Measurements from ENCODE around the gene CHID1. TPM values are rescaled to one million over a fixed set of nuclear protein-coding genes. Genes with fewer than 3 reads are reported as not detected.

Gene CHID1
- 82.9 TPM for polyA plus RNA-seq
- long read RNA-seq, donor 1, transcript CHID1-201 (13 exons, 3,374 nt) = major isoform, 6 of 23 reads
- long read RNA-seq, donor 1, partial matches to known transcripts = 15 of 23 reads
- long read RNA-seq, donor 1, other reads (novel, unspliced or antisense) = 0 of 23 reads
- long read RNA-seq, donor 2, transcript CHID1-203 (14 exons, 1,477 nt) = minor isoform, 5 of 57 reads
- long read RNA-seq, donor 2, transcript CHID1-201 (13 exons, 3,374 nt) = major isoform, 13 of 57 reads
- long read RNA-seq, donor 2, transcript CHID1-206 (3 exons, 553 nt) = minor isoform, 8 of 57 reads
- long read RNA-seq, donor 2, partial matches to known transcripts = 27 of 57 reads
- long read RNA-seq, donor 2, other reads (novel, unspliced or antisense) = 0 of 57 reads
- long read RNA-seq, donor 3 = 0 reads
- long read RNA-seq, donor 4, partial matches to known transcripts = 0 of 5 reads
- long read RNA-seq, donor 4, other reads (novel, unspliced or antisense) = 0 of 5 reads
- long read RNA-seq, donor 5, transcript CHID1-201 (13 exons, 3,374 nt) = major isoform, 12 of 17 reads
- long read RNA-seq, donor 5, partial matches to known transcripts = 0 of 17 reads
- long read RNA-seq, donor 5, other reads (novel, unspliced or antisense) = 0 of 17 reads
- long read RNA-seq, donor 6, transcript CHID1-201 (13 exons, 3,374 nt) = major isoform, 16 of 44 reads
- long read RNA-seq, donor 6, transcript CHID1-206 (3 exons, 553 nt) = minor isoform, 6 of 44 reads
- long read RNA-seq, donor 6, partial matches to known transcripts = 18 of 44 reads
- long read RNA-seq, donor 6, other reads (novel, unspliced or antisense) = 0 of 44 reads
- long read RNA-seq, donor 7, partial matches to known transcripts = 9 of 17 reads
- long read RNA-seq, donor 7, other reads (novel, unspliced or antisense) = 0 of 17 reads
- long read RNA-seq, donor 8, transcript CHID1-201 (13 exons, 3,374 nt) = major isoform, 18 of 73 reads
- long read RNA-seq, donor 8, transcript CHID1-203 (14 exons, 1,477 nt) = minor isoform, 6 of 73 reads
- long read RNA-seq, donor 8, partial matches to known transcripts = 44 of 73 reads
- long read RNA-seq, donor 8, other reads (novel, unspliced or antisense) = 0 of 73 reads
- long read RNA-seq, donor 9, transcript CHID1-203 (14 exons, 1,477 nt) = minor isoform, 5 of 29 reads
- long read RNA-seq, donor 9, transcript CHID1-201 (13 exons, 3,374 nt) = major isoform, 15 of 29 reads
- long read RNA-seq, donor 9, partial matches to known transcripts = 5 of 29 reads
- long read RNA-seq, donor 9, other reads (novel, unspliced or antisense) = 0 of 29 reads
- long read RNA-seq, donor 10, transcript CHID1-201 (13 exons, 3,374 nt) = major isoform, 18 of 35 reads
- long read RNA-seq, donor 10, partial matches to known transcripts = 9 of 35 reads
- long read RNA-seq, donor 10, other reads (novel, unspliced or antisense) = 0 of 35 reads
- long read RNA-seq, donor 11, transcript CHID1-201 (13 exons, 3,374 nt) = major isoform, 12 of 34 reads
- long read RNA-seq, donor 11, partial matches to known transcripts = 17 of 34 reads
- long read RNA-seq, donor 11, other reads (novel, unspliced or antisense) = 0 of 34 reads

DNA sequence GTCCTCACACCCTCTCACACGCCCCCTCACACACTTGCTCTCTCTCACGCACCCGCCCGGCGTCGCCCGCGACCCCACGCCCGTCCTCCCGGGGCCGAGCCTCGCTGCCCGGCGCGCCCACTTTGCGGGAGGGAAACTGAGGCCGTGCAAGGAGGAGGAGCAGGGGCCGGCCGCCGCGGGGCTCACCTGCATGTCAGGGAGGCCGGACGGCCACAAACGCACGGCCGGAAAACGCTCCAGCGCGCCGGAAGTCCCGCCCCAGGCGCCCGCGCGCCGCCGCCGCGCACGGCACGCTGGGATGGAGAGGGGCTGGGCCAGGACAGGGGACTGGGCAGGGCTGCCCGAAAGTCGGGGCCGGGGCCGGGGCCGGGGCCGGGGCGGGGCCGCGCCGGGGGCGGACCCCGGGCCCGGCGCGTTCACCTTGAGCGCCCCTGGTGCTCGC is at the start of gene CHID1:
Gene CHID1 (minus strand): TSS at position 222 of the 442 bp plus-strand sequence. CDS start 5,994 bp downstream, outside the sequence.
- peak; percentile 83 to 90 for DNase-seq
- peaks cover 10% of the 10 kb centered on the region for H3K4me1 ChIP-seq (ENCODE audit: control insufficient read depth, insufficient read depth, low read length)
- no peaks in the 10 kb centered on the region for H3K9me3 ChIP-seq (ENCODE audit: control insufficient read depth, low read depth, low read length)
- peak within 1 kb of the TSS; percentile 52 for H3K27ac ChIP-seq (ENCODE audit: low read length)
- no CpG with 5 or more reads among the region's 59 CpGs for WGBS (ENCODE audit: insufficient coverage, low lambda C conversion rate)
- H3K4me3 ChIP-seq (ENCODE audit: low read length) = peak within 1 kb of the TSS; percentile 72
- no peaks in the 10 kb centered on the region for H3K27me3 ChIP-seq (ENCODE audit: control insufficient read depth, insufficient read depth, low read length)
- H3K36me3 ChIP-seq (ENCODE audit: control insufficient read depth, insufficient read depth, low read length) = peaks cover 6% of the 10 kb centered on the region

DNA sequence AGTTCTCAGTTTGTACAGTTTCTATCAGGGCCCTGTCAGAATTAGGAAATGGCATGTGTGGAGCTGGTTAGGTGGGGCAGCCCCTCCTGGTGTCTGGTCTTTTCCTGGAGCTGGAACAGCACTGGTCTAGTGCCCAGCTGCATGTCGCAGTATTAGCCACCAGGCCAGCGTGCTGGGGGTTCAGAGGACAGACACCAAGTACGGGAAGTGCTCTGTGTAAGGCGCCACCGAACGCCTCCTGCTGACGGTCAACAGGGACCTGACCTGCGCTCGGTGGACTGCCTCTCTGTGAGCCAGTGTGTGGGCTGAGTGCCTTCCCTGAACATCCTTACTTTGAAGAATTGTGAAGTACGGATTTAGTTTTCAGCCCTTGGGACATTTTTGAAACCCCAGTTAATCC is 49.0 kb upstream of the CHID1 start:
- Histone ChIP-seq H3K4me3 (ENCODE audit: low read length) (no peak overlapping the region), H3K36me3 (ENCODE audit: control insufficient read depth, insufficient read depth, low read length) (peaks cover 39% of the 10 kb centered on the region), H3K4me1 (ENCODE audit: control insufficient read depth, insufficient read depth, low read length) (peaks cover 34% of the 10 kb centered on the region), H3K27me3 (ENCODE audit: control insufficient read depth, insufficient read depth, low read length) (no peaks in the 10 kb centered on the region), H3K27ac (ENCODE audit: low read length) (no peak overlapping the region), H3K9me3 (ENCODE audit: control insufficient read depth, low read depth, low read length) (peaks cover 3% of the 10 kb centered on the region)
- WGBS (ENCODE audit: insufficient coverage, low lambda C conversion rate) = no CpG with 5 or more reads among the region's 10 CpGs
- no peak for DNase-seq

DNA sequence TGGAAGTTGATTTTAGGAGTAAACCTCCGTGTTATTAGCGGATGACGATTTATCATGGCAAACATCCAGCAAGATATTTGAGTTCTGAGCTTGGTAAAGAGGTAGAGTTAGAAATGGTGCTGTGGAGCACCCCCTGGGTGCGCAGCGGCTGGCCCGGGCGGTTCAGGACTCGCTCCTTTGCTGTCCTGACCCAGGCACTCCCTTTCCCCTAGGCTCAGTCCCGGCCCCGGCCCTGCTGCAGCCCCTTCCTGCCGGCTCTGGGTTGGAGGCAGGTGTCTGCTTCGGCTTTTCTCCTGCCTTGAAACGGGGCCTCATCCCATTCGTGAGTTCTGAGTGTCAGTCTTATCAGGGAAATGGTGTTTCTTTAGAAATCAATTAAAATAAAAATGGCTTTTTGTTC is 48.4 kb upstream of the CHID1 start:
- peaks cover 3% of the 10 kb centered on the region for H3K9me3 ChIP-seq (ENCODE audit: control insufficient read depth, low read depth, low read length)
- peaks cover 37% of the 10 kb centered on the region for H3K36me3 ChIP-seq (ENCODE audit: control insufficient read depth, insufficient read depth, low read length)
- no peak overlapping the region for H3K4me3 ChIP-seq (ENCODE audit: low read length)
- H3K4me1 ChIP-seq (ENCODE audit: control insufficient read depth, insufficient read depth, low read length) = peaks cover 39% of the 10 kb centered on the region
- H3K27me3 ChIP-seq (ENCODE audit: control insufficient read depth, insufficient read depth, low read length) = no peaks in the 10 kb centered on the region
- DNase-seq = no peak
- WGBS (ENCODE audit: insufficient coverage, low lambda C conversion rate) = no CpG with 5 or more reads among the region's 14 CpGs
- H3K27ac ChIP-seq (ENCODE audit: low read length) = peak overlapping the region; percentile 75

DNA sequence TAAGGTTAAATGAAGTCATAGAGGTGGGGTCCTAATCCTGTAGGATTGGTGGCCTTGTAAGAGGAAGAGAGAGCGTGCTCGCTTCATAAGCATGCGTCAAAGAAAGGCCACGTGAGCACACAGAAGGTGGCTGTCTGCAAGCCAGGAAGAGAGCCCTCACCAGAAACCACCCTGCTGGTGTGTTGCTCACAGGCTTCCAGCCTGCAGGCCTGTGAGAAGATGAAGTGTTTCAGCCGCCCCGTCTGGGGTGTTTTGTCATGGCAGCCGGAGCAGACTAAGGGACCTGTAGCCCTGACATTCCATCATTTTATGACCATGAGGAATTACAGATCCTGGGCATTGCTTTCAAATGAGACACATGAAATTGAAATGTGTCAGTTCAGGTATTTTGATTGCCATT is 47.5 kb upstream of the CHID1 start:
- peaks cover 29% of the 10 kb centered on the region for H3K36me3 ChIP-seq (ENCODE audit: control insufficient read depth, insufficient read depth, low read length)
- no CpG with 5 or more reads among the region's 7 CpGs for WGBS (ENCODE audit: insufficient coverage, low lambda C conversion rate)
- H3K9me3 ChIP-seq (ENCODE audit: control insufficient read depth, low read depth, low read length) = peaks cover 3% of the 10 kb centered on the region
- H3K27me3 ChIP-seq (ENCODE audit: control insufficient read depth, insufficient read depth, low read length) = no peaks in the 10 kb centered on the region
- H3K4me1 ChIP-seq (ENCODE audit: control insufficient read depth, insufficient read depth, low read length) = peaks cover 46% of the 10 kb centered on the region
- peak overlapping the region; percentile 75 for H3K27ac ChIP-seq (ENCODE audit: low read length)
- H3K4me3 ChIP-seq (ENCODE audit: low read length) = no peak overlapping the region
- DNase-seq = no peak

DNA sequence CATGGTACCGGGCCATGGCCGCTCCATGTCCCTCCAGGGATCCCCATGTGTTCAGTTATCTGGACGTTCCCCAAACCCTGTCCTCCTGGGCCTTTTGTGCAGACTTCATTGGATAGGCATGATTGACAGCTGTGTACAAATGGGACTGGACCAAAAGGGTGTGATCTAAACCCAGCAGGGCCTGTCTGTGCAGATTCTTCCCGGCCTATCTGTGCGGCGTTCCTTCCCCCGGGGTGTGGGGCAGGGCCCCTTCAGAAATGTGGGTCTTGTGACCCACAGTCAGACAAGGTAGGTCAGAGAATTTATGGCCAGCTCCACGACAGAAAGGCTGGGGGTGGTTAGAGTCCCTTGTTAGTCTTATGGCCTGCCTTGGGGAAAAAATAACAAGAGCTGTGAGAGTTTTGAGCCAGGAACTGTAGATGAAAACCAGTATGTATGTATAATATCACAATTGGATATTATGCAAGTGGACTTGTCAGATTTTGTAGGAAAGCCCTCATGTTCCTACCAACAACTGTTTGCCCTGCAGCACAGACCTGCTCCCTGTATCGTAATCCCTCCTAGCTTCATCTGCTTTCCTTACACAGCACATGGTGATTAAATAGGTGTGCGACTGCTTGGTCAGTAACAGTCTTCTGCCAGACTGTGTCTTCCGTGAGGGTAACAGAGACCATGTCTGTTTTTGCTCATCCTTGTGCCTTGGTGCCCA is 46.8 kb upstream of the CHID1 start:
- no CpG with 5 or more reads among the region's 11 CpGs for WGBS (ENCODE audit: insufficient coverage, low lambda C conversion rate)
- DNase-seq = peak; percentile 71 to 86
- Histone ChIP-seq H3K4me1 (ENCODE audit: control insufficient read depth, insufficient read depth, low read length) (peaks cover 51% of the 10 kb centered on the region), H3K9me3 (ENCODE audit: control insufficient read depth, low read depth, low read length) (peaks cover 3% of the 10 kb centered on the region), H3K36me3 (ENCODE audit: control insufficient read depth, insufficient read depth, low read length) (peaks cover 25% of the 10 kb centered on the region), H3K27me3 (ENCODE audit: control insufficient read depth, insufficient read depth, low read length) (no peaks in the 10 kb centered on the region), H3K4me3 (ENCODE audit: low read length) (no peak overlapping the region), H3K27ac (ENCODE audit: low read length) (peak overlapping the region; percentile 75)

DNA sequence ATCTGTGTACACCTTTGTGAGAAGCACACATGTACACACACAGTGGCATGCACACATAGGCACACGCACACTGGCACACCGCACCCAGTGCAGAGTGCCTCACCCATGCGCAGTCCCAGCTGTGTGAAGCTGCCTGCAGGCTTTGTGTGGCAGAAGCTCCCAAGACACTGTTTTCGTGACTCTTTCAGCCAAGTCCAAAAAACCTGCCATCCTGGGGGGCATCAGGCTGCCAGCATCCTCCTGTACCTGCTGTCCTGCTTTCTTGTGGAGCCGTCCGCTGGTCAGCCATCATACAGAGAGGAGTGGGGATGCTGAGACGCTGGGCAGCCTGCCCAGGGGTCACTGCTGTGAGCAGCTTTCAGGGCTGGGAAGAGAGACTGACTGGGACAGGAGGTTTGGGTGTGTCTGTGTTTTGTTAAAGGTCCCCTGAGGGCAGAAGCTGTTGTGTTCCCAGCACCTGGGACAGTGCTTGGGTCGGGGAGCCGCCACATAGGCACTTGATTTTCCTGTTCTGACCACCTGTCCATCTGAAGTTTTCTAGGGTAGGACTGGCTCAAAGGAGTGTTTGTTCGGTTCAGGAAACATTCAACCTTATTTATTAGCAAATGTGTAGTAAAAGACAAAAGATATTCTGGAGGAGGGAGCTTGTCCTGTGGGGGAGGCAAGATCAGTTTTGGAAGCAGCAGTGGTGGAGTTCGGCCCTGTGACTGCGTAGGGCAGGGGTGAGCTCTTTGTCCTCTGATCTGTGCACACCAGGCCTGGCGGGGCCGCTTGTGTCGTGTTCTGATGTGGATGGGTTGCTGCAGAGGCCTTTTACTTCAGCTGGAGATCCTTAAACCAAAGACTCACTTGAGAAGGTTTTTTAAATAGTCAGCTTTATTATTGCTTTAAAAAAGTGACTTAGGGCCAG is 44.8 kb upstream of the CHID1 start:
- H3K4me1 ChIP-seq (ENCODE audit: control insufficient read depth, insufficient read depth, low read length) = peaks cover 61% of the 10 kb centered on the region
- peak overlapping the region; percentile 46 for H3K27ac ChIP-seq (ENCODE audit: low read length)
- WGBS (ENCODE audit: insufficient coverage, low lambda C conversion rate) = no CpG with 5 or more reads among the region's 15 CpGs
- peaks cover 3% of the 10 kb centered on the region for H3K9me3 ChIP-seq (ENCODE audit: control insufficient read depth, low read depth, low read length)
- peak in 1 of 2 donors; percentile 54 for DNase-seq
- peaks cover 13% of the 10 kb centered on the region for H3K36me3 ChIP-seq (ENCODE audit: control insufficient read depth, insufficient read depth, low read length)
- H3K4me3 ChIP-seq (ENCODE audit: low read length) = no peak overlapping the region
- no peaks in the 10 kb centered on the region for H3K27me3 ChIP-seq (ENCODE audit: control insufficient read depth, insufficient read depth, low read length)

DNA sequence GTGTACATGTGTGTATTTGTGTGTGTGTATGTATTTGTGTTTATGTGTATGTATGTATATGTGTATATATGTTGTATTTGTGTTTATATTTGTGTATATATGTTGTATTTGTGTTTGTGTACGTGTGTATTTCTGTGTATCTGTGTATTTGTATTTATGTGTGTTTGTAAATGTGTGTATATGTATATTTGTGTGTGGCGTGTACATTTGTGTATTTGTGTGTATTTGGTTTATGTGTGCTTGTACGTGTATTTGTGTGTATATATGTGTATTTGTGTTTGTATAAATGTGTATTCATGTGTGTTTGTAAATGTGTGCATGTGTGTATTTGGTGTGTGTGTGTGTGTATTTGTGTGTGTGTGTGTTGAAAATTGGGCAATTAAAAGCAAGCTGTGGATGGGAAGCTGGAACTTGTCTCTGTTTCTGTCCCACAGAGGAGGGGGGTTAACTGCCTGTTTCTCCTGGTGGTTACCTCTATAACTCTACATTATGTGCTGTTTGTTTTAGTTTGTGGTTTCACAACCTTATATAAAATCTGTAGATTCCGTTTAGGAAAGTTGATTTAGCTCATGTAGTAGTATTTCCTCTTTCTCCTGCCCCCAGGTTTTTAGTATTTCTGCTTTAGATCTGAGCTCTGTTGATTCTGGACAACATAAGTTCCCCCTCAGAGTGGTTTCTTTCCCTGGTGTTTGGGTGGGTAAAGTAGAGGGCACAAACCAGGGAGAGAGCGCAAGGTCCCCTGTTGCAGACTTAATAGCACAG is 44.0 kb upstream of the CHID1 start:
- Histone ChIP-seq H3K4me3 (ENCODE audit: low read length) (no peak overlapping the region), H3K27ac (ENCODE audit: low read length) (peak overlapping the region; percentile 46), H3K27me3 (ENCODE audit: control insufficient read depth, insufficient read depth, low read length) (no peaks in the 10 kb centered on the region), H3K9me3 (ENCODE audit: control insufficient read depth, low read depth, low read length) (peaks cover 5% of the 10 kb centered on the region), H3K36me3 (ENCODE audit: control insufficient read depth, insufficient read depth, low read length) (peaks cover 8% of the 10 kb centered on the region), H3K4me1 (ENCODE audit: control insufficient read depth, insufficient read depth, low read length) (peaks cover 61% of the 10 kb centered on the region)
- DNase-seq = no peak
- WGBS (ENCODE audit: insufficient coverage, low lambda C conversion rate) = no CpG with 5 or more reads among the region's 5 CpGs

DNA sequence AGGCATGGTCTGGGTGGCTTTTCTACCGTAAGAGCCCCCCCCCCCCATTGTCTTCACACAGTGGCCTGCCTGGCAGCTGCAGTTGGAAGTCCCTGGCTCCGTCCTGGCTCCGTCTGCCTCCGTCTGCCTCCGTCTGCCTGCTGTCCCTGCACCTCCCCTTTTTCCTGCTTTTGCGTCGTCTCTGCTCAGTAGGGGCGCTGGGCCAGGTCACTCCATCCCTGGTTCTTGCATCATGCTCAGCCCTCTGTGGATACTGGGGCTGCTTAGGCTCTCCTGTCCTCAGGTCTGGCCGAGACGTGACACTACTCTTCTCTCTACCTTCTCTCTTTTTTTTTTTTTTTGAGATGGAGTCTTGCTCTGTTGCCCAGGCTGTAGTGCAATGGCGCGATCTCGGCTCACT is 42.9 kb upstream of the CHID1 start:
- H3K36me3 ChIP-seq (ENCODE audit: control insufficient read depth, insufficient read depth, low read length) = peaks cover 4% of the 10 kb centered on the region
- peaks cover 7% of the 10 kb centered on the region for H3K9me3 ChIP-seq (ENCODE audit: control insufficient read depth, low read depth, low read length)
- no peaks in the 10 kb centered on the region for H3K27me3 ChIP-seq (ENCODE audit: control insufficient read depth, insufficient read depth, low read length)
- WGBS (ENCODE audit: insufficient coverage, low lambda C conversion rate) = no CpG with 5 or more reads among the region's 13 CpGs
- peaks cover 61% of the 10 kb centered on the region for H3K4me1 ChIP-seq (ENCODE audit: control insufficient read depth, insufficient read depth, low read length)
- no peak overlapping the region for H3K4me3 ChIP-seq (ENCODE audit: low read length)
- peak overlapping the region; percentile 91 for H3K27ac ChIP-seq (ENCODE audit: low read length)
- no peak for DNase-seq

Measured in large intestine (tissue), 12 donors.